Keratinocyte (primary cell): ENCODE measurements around the gene ABHD8. TPM values are rescaled to one million over a fixed set of nuclear protein-coding genes. Genes with fewer than 3 reads are reported as not detected.

Experiments used
- DNase-seq: peaks from one replicate; pipeline ENCODE4 v3.0.0-alpha.2; 2011; ENCODE audit warnings: low read depth, missing footprints, low spot score
- FAIRE-seq: peaks from 2 replicates; lab custom pipeline; 2011; peaks lifted over from hg19 to GRCh38; lab: Jason Lieb, UNC
- H2AFZ ChIP-seq: 2 replicates; pipeline ENCODE4 v1.6.0; 2012; ENCODE audit warnings: low read length, control low read depth, inconsistent platforms; ENCODE audit not compliant: control insufficient read depth
- H3K27ac ChIP-seq: 2 replicates; pipeline ENCODE4 v1.5.1; 2011; ENCODE audit warnings: low read length; ENCODE audit not compliant: control insufficient read depth, insufficient read depth
- H3K27me3 ChIP-seq: 3 replicates; pipeline ENCODE4 v1.6.0; 2011; ENCODE audit warnings: low read length; ENCODE audit not compliant: control insufficient read depth, insufficient read depth; ENCODE audit errors: extremely low read depth
- H3K36me3 ChIP-seq, 2 experiments: 2 replicates in 1 of 2; 3 replicates in 1 of 2; pipeline ENCODE4 v1.5.1; 2011; ENCODE audit warnings: low read length in 2 of 2, mild to moderate bottlenecking in 1 of 2; ENCODE audit not compliant: control insufficient read depth in 2 of 2, insufficient read depth in 2 of 2; ENCODE audit errors: extremely low read depth in 1 of 2
- H3K4me1 ChIP-seq: 3 replicates; pipeline ENCODE4 v1.5.1; 2011; ENCODE audit warnings: low read length; ENCODE audit not compliant: control insufficient read depth, insufficient read depth; ENCODE audit errors: extremely low read depth
- H3K4me2 ChIP-seq: 3 replicates; pipeline ENCODE4 v1.6.0; 2011; ENCODE audit warnings: low read depth, low read length; ENCODE audit not compliant: control insufficient read depth, insufficient read depth; ENCODE audit errors: extremely low read depth
- H3K4me3 ChIP-seq, 3 experiments: fragments of 200-600 bp in 1 of 3; sonication (generic) in 1 of 3; 2 replicates in 2 of 3; 3 replicates in 1 of 3; pipeline ENCODE4 v1.5.1; 2011 to 2016; ENCODE audit warnings: low read length in 3 of 3, mild to moderate bottlenecking in 3 of 3, control low read depth in 2 of 3, inconsistent platforms in 1 of 3, low read depth in 1 of 3, mixed read lengths in 1 of 3, mixed run types in 1 of 3, moderate library complexity in 1 of 3; ENCODE audit not compliant: control insufficient read depth in 2 of 3, insufficient read depth in 2 of 3; ENCODE audit errors: extremely low read depth in 1 of 3
- H3K79me2 ChIP-seq: 2 replicates; pipeline ENCODE4 v1.6.0; 2012; ENCODE audit warnings: low read length; ENCODE audit not compliant: control insufficient read depth, insufficient read depth
- H3K9ac ChIP-seq: 3 replicates; pipeline ENCODE4 v1.6.0; 2011; ENCODE audit warnings: low read length; ENCODE audit not compliant: control insufficient read depth, insufficient read depth; ENCODE audit errors: extremely low read depth
- H3K9me1 ChIP-seq: 3 replicates; pipeline ENCODE4 v1.6.0; 2011; ENCODE audit warnings: low read length; ENCODE audit not compliant: control insufficient read depth, insufficient read depth; ENCODE audit errors: extremely low read depth
- H3K9me3 ChIP-seq: 2 replicates; pipeline ENCODE4 v1.5.1; 2012; ENCODE audit warnings: low read depth, low read length; ENCODE audit not compliant: control insufficient read depth
- H4K20me1 ChIP-seq: 3 replicates; pipeline ENCODE4 v1.6.0; 2011; ENCODE audit warnings: low read length; ENCODE audit not compliant: control insufficient read depth, insufficient read depth; ENCODE audit errors: extremely low read depth
- CTCF ChIP-seq, 3 experiments: IDR thresholded peaks in 1 of 3; conservative IDR thresholded peaks in 1 of 3; optimal IDR thresholded peaks in 1 of 3; 2 replicates in 2 of 3; 3 replicates in 1 of 3; pipeline versions ENCODE3 to v1.5.1; 2011; ENCODE audit warnings: low read length in 3 of 3, mild to moderate bottlenecking in 3 of 3, moderate library complexity in 2 of 3, control low read depth in 1 of 3, inconsistent platforms in 1 of 3; ENCODE audit not compliant: insufficient read depth in 2 of 3; ENCODE audit errors: extremely low read depth in 1 of 3
- EZH2 ChIP-seq: IDR thresholded peaks from one replicate; pipeline ENCODE4 v1.6.1; 2012; ENCODE audit warnings: inconsistent platforms, mild to moderate bottlenecking, low read length, moderate library complexity
- dilution Hi-C: fragments of 300-500 bp; cut with MboI; formaldehyde crosslinking; loops from one replicate; pipeline ENCODE4 v1.7.0; 2020; ENCODE audit warnings: low sequenced_read_pairs; ENCODE audit not compliant: extremely low pct_ligation_motif_present
- polyA plus RNA-seq, 5 experiments: library from polyadenylated mRNA; depleted of rRNA in 3 of 5; stranded (reverse) in 3 of 5; stranded (forward) in 1 of 5; unstranded in 1 of 5; fragments of >200 nt; gene quantifications; 1 replicate in 1 of 5; 2 replicates in 3 of 5; 3 replicates in 1 of 5; pipeline versions ENCODE4 v1.2.1 to v1.2.3, GENCODE V29; 2011 to 2012; ENCODE audit warnings: missing spikeins in 2 of 5, low read depth in 1 of 5, low replicate concordance in 1 of 5

ABHD8 gene
- polyA plus RNA-seq, 1 donor (not counting 4 experiments of a cell fraction or from before 2014, with no cell fraction given) = 4.1 TPM

GRCh38 chr19:17325881-17326594 lies 22.8 kb upstream of the ABHD8 start:
- Histone ChIP-seq H3K27ac (no peak overlapping the region), H3K79me2 (no peaks in the 10 kb centered on the region), H3K9ac (no peak overlapping the region), H3K36me3 (peaks cover 9 to 10% of the 10 kb centered on the region in 2 experiments), H3K9me1 (no peaks in the 10 kb centered on the region), H3K27me3 (peaks cover 23% of the 10 kb centered on the region), H3K4me3 (no peak overlapping the region), H3K9me3 (no peaks in the 10 kb centered on the region), H3K4me2 (peak overlapping the region; percentile 10), H3K4me1 (peaks cover 13% of the 10 kb centered on the region), H4K20me1 (no peaks in the 10 kb centered on the region), H2AFZ (no peak overlapping the region)
- FAIRE-seq (no peak), DNase-seq (no peak)
- dilution Hi-C loops = no loop called here
- no peak for TF ChIP-seq EZH2

DNA sequence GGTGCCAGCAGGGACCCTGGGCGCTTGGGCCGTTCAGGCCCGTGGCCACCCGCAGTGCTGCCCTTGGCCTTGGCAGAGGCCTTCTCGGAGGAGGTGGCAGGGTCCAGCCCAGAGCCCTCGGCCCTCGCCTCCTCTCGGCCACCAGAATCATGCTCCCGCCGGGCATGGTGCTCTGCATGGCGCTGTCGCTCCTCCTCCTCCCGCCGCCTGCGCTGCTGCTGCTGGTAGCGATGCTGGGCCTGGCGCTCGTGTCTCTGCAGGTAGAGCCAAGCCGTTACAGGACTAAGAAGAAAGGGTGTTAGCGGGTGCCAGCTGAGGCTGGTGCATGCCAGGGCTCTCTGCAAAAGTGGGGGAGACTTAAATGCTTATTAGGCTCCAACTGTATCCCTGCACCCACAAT lies 21.9 kb upstream of the ABHD8 start:
- Histone ChIP-seq H3K27ac (no peak overlapping the region), H3K9me3 (no peaks in the 10 kb centered on the region), H3K9ac (no peak overlapping the region), H3K27me3 (peaks cover 14% of the 10 kb centered on the region), H3K36me3 (peaks cover 13 to 18% of the 10 kb centered on the region in 2 experiments), H3K9me1 (no peaks in the 10 kb centered on the region), H4K20me1 (no peaks in the 10 kb centered on the region), H2AFZ (no peak overlapping the region), H3K4me2 (no peak overlapping the region), H3K4me3 (no peak overlapping the region), H3K4me1 (peaks cover 13% of the 10 kb centered on the region), H3K79me2 (no peaks in the 10 kb centered on the region)
- dilution Hi-C loops = no loop called here
- TF ChIP-seq CTCF (optimal IDR thresholded peaks at IDR 0.05 in 1 of 3, IDR thresholded peaks at IDR 0.05 in 1 of 3, conservative IDR thresholded peaks at IDR 0.05 in 1 of 3; ENCODE audit: extremely low read depth in 1 of 3, insufficient read depth in 2 of 3, low read length in 3 of 3) (no peak), EZH2 (no peak)
- no peak for DNase-seq
- FAIRE-seq = no peak
